GM04504 (cell line): ENCODE data around the gene COL20A1.
"Not testable (repeated sequence)": the region's sequence is repeated elsewhere in the genome, so short reads cannot be mapped to it uniquely, and the experiment has no call there.

ENCODE experiments used
- DNase-seq: peaks from one replicate; pipeline ENCODE4 v3.0.0-alpha.2; 2012; ENCODE audit warnings: low read depth

COL20A1 gene

GRCh38 chr20:63376283-63377250 is 83.6 kb downstream of the COL20A1 start:
- DNase-seq: no peak

- DNase-seq: no peak
These were observed 84.4 kb downstream of the COL20A1 start for GRCh38 chr20:63377256-63377941.

GRCh38 chr20:63377951-63378381 is 85.0 kb downstream of the COL20A1 start:
- no peak for DNase-seq

- DNase-seq: no peak
These were observed 85.6 kb downstream of the COL20A1 start for GRCh38 chr20:63378626-63379025.

GRCh38 chr20:63379296-63379695 is 86.3 kb downstream of the COL20A1 start:
- DNase-seq: no peak

- not testable (repeated sequence) for DNase-seq
These were observed 86.9 kb downstream of the COL20A1 start for GRCh38 chr20:63379872-63380271.

GRCh38 chr20:63380346-63380870 is 87.4 kb downstream of the COL20A1 start:
- no peak for DNase-seq

GRCh38 chr20:63381781-63382431 is 88.9 kb downstream of the COL20A1 start:
- DNase-seq: no peak

- DNase-seq: no peak
These were observed 89.7 kb downstream of the COL20A1 start for GRCh38 chr20:63382551-63383300.

- no peak for DNase-seq
These were observed 90.6 kb downstream of the COL20A1 start for GRCh38 chr20:63383556-63383955.

GRCh38 chr20:63384336-63384735 is 91.3 kb downstream of the COL20A1 start:
- DNase-seq: no peak
